ENCODE measurements around the gene PCF11. TPM values are rescaled to one million over a fixed set of nuclear protein-coding genes. Genes with fewer than 3 reads are reported as not detected.

The PCF11 gene
- total RNA-seq, 1 donor from 2014 or later = 42.5 TPM

DNA sequence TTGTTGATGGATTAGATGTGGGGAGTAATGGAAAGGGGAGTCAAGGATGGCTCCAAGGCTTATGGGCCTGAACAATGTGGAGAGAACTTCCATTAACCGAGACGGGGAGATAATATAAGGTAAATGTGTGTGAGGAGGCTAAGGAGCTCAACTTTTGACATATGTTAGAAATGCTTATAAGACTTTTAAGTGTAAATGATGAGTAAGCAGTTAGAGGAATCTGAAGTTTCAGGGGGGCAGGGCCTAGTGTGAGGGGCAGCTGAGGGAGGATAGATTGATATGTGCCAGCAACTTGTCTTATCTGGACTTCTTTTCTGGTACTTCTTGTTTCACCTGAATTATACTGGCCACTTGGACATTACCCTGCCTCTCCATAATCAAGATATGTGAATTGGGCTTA, 66.5 kb downstream of the PCF11 start:
- DNase-seq (ENCODE audit: low read depth) = no peak
- no peaks in the 10 kb centered on the region for H3K36me3 ChIP-seq (ENCODE audit: control insufficient read depth, insufficient read depth, low read length)
- TF ChIP-seq CTCF (IDR thresholded peaks at IDR 0.05; ENCODE audit: insufficient read depth, low read length, poor library complexity, severe bottlenecking) = no peak
- no peak overlapping the region for H3K4me3 ChIP-seq (ENCODE audit: low read depth, low read length)
- no peaks in the 10 kb centered on the region for H3K27me3 ChIP-seq (ENCODE audit: control insufficient read depth, insufficient read depth, low read length)

GRCh38 chr11:83235825-83236224, 78.9 kb downstream of the PCF11 start:
- DNase-seq (ENCODE audit: low read depth) = no peak
- no peaks in the 10 kb centered on the region for H3K27me3 ChIP-seq (ENCODE audit: control insufficient read depth, insufficient read depth, low read length)
- no peaks in the 10 kb centered on the region for H3K36me3 ChIP-seq (ENCODE audit: control insufficient read depth, insufficient read depth, low read length)
- no peak overlapping the region for H3K4me3 ChIP-seq (ENCODE audit: low read depth, low read length)
- no peak for TF ChIP-seq CTCF (IDR thresholded peaks at IDR 0.05; ENCODE audit: insufficient read depth, low read length, poor library complexity, severe bottlenecking)

Other genes with a start within 250 kb of the PCF11 start
- gene RAB30, start 85.2 kb upstream of the PCF11 start, total RNA-seq = 1.6 and 5.8 TPM in 2 replicates
- 10.0 and 11.5 TPM in 2 replicates for gene ANKRD42, start 36.6 kb downstream of the PCF11 start, total RNA-seq
- gene CCDC90B, start 129.2 kb downstream of the PCF11 start, total RNA-seq = 67.4 and 68.1 TPM in 2 replicates